Measurements from ENCODE around the gene ARGLU1. TPM values are rescaled to one million over a fixed set of nuclear protein-coding genes. Genes with fewer than 3 reads are reported as not detected.
"Not testable (repeated sequence)": the region's sequence is repeated elsewhere in the genome, so short reads cannot be mapped to it uniquely, and the experiment has no call there.

The ARGLU1 gene
- total RNA-seq: 86.3 and 86.4 TPM in 2 replicates

DNA sequence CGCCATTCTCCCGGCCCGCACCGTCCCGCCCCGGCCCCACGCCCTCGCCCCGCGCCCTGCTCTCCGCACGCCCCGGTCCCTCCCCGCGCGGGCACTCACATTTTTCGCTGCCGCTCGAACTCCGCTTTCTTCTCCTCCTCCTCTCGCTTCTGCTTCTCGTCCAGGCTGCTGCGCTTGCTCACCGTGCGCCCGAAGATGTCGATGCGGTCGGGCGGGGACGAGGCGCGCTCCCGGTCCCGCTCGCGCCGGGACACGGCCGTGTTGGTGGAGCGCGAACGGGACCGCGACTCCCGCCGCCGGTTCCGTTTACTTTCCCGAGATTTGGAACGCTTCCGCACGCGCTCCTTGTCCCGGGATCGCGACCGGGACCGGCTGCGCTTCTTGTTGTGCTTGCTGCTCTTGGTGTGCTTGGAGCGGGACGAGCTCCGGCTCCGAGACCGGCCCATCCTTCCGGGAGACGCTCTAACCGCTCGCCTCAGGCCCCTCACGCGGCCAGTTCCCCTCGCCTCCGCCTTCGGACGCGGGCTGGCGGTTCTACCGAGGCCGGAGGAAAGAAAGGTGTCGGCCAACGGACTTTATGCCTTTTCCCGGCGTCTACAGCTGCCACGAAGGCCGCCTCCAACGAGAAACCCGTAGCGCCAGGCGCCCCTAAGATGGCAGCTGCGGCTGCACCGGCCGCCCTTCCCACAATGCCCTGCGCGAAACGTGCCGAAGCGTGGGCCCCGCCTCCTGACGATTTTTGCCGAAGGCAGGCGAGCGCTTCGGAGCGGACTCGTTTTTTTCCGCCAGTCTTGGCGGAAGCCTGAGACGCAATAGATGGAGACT lies at the start of gene ARGLU1:
TSS of gene ARGLU1 (minus strand) at position 664 of the 825 bp plus-strand sequence. CDS start at position 446, 218 bp downstream.
- intact Hi-C loops (cut with micrococcal nuclease): loop anchor here (1.0 to 5.0 kb wide), 7 partner anchors 15 to 1650 kb away; partner anchors contain the start of genes ABHD13, EFNB2 and LIG4

- intact Hi-C loops (cut with micrococcal nuclease): no loop called here
Observed at GRCh38 chr13:106617561-106617960, 49.6 kb upstream of the ARGLU1 start.

DNA sequence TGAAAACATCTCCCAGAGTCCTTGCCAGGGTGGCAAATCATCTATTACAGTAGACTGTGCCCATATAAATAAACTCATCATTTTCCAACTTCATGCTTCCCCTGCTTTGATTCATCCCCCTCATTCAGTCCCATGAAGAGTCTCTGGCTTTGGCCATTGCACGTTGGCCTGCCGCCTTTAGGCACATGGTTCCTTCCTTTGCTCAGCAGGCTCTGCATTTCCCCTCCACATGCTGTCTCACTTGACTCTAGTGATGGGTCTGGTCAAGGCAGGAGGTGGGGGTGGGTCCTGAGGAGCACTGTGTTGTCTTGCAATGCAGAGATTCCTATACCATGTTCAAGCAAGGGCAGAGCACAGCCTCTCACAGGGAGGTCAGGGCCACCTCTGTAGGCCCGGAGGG lies 48.8 kb upstream of the ARGLU1 start:
- intact Hi-C loops (cut with micrococcal nuclease): no loop called here

- intact Hi-C loops (cut with micrococcal nuclease): no loop called here
Observed at GRCh38 chr13:106614874-106615273, 46.9 kb upstream of the ARGLU1 start.

DNA sequence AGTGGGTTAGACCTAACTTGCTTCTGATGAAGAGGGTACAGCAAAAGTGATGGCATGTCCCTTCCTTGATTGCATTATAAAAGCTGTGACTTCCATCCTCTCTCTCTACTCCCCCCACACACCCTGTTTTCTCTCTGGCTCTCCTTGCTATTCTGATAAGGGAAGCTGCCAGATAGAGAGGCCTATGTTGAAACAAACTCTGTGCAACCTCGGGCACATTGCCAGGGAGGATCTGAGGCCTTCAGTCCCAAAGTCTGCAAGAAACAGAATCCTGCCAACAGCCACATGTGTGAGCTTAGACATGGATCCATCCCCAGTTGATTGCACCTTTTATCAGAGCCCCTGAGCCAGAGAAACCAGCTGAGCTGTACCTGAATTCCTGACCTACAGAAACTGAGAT lies 44.8 kb upstream of the ARGLU1 start:
- intact Hi-C loops (cut with micrococcal nuclease): no loop called here

DNA sequence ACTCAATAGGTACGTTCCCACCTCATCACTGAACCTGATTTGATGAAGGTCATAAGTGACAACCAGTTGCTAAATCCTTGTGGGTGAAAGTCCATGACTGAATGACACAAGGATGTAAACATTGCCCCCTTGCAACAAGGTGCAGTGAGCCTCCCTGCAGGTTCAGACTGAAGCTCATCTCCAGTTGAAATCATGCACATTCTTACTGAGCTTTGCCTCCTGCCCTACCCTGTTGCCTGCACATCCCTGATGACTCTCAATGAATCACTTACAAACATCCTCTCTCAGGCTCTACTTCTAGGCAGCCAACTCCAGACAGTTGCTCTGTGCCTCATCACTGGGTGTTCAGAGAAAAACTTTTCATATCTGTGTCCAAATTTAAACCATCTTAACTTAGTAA lies 42.5 kb upstream of the ARGLU1 start:
- intact Hi-C loops (cut with micrococcal nuclease): no loop called here

DNA sequence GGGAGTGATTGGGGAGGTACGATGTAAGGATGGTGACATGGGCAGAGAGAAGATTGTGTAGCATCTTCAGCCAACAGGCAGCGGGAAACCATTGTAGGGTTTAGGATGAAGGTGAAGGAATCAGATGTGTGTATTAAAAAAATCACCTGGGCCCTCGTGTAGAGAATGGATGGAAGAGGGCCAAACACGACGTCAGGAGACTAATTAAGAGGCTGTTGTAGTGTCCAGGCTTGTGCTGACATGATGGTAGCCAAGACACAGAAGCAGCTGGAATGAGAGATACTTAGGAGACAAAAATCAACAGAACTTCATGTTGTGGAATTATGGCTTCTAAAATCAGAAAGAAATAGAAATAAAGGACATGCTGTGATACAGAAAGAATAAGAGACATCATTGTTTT lies 41.2 kb upstream of the ARGLU1 start:
- intact Hi-C loops (cut with micrococcal nuclease): no loop called here

GRCh38 chr13:106603546-106603945 lies 35.6 kb upstream of the ARGLU1 start:
- intact Hi-C loops (cut with micrococcal nuclease): no loop called here

- intact Hi-C loops (cut with micrococcal nuclease): no loop called here
Observed at GRCh38 chr13:106602178-106602577, 34.2 kb upstream of the ARGLU1 start.

- intact Hi-C loops (cut with micrococcal nuclease): no loop called here
Observed at GRCh38 chr13:106601489-106601888, 33.6 kb upstream of the ARGLU1 start.

DNA sequence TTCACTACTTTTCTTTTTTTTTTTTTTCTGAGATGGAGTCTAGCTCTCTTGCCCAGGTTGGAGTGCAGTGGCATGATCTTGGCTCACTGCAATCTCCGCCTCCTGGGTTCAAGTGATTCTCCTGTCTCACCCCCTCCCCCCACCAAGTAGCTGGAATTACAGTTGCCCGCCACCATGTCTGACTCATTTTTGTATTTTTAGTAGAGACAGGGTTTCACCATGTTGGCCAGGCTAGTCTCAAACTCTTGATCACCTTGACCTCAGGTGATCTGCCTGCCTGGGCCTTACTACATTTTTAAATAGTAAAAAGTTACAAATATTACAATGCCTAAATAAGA lies 32.8 kb upstream of the ARGLU1 start:
- intact Hi-C loops (cut with micrococcal nuclease): not testable (repeated sequence)

DNA sequence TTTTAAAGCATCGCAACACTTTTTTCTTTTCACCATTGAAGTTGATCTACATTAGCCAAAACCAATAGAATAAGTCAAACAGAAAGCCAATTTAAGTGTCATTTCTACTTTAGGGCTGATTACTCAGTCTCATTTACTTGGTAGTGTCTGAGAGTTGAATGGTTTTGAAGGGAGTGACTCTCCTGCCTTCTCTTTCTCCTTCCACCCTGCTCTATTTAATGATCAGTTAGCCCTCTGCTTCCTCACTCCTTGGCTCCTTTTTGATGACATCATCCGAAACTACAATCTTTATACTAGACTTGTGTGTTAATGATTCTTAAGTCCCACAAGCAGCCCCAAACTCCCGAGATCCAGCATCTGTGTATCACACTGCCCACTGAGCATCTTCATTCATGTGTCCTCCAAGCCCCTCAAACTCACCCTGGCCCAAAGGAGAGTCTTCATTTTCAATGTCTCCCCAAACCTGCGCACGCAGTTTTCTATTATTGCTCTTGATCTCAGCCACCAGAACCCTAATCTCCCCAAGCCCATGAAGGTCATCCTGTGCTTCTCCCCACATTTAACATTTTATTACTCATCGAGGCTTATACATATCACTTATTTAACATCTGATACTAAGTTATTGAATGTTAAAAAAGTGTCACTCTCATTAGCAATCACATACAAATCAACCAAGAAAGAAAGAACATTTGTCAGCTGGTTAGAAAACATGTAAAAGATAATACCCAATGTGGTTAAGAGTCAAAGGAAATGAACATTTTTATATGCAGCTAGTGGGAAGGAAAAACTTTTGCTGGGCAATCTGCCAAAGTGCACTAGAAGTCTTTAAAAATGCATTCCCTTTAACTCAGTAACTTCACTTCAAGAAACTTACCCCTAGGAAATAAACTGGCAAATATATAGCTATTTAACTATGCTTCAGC lies 32.2 kb upstream of the ARGLU1 start:
- intact Hi-C loops (cut with micrococcal nuclease): no loop called here

DNA sequence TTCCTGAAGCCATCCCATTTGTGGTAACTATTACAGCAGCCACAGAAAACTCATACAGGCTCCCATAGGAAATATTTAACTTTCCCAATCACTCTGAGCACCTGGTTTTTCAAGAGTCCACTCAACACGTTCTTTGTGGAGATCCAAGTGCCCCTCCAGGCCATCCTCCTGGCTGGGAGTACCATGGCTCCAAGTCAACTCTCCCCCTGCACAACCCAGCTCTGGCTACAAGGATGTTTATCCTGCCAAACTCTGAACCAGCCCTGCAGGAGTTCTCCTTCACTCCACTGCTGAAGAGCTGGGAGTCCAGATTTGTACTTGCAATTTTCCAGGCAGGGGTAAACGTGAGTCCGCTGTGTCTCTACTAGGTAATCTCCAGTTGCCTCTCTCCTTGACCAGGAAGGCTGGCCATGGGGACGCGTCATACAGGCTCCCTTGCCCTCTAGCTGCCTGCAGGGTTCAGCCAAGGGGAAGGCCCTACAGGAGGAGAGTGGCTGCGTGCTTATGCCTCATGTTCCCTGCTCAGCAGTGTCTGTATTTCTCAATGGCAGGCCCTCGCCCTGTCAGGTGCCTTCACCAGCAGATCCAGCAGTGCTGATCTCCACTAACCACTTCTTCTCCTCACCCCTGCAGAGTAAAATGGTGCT lies 29.9 kb upstream of the ARGLU1 start:
- intact Hi-C loops (cut with micrococcal nuclease): no loop called here

DNA sequence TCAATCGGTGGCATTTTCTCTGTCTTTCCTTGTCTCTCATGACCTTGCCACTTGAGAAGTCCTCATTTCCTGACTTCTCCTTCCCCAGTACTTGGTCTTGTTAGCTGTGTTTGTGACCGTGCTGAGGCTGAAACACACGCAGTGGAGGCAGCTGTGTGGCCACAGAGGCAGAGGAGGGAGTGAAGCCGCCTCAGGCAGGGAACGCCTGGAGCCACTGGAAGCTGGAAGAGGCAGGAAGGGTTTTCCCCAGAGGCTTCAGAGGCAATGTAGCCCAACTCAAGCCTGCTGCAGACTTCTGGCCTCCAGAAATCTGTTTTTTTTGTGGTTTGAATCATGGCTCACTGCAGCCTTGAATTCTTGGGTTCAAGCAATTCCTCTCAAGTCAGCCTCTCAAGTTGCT lies 29.2 kb upstream of the ARGLU1 start:
- intact Hi-C loops (cut with micrococcal nuclease): no loop called here

- intact Hi-C loops (cut with micrococcal nuclease): no loop called here
Observed at GRCh38 chr13:106596275-106596937, 28.5 kb upstream of the ARGLU1 start.

- intact Hi-C loops (cut with micrococcal nuclease): no loop called here
Observed at GRCh38 chr13:106595625-106596024, 27.7 kb upstream of the ARGLU1 start.

DNA sequence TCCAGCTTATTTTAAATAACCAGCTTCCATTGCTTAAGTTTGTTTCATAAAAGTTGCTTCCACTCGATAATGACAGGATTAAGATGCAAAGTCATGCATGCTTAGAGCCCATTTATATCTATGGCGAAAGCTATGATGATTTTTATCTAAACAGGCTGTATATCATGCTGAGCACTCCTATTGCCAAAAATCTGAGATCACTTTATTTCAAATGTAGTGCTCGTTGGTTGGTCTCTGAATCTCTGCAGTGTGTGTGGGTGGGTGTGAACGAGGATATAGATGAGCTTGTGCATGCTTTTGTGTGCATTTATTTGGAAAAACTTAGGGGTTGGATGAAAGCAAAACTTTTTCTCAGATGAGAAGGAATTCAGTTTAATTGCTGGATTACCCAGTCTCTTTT lies 27.0 kb upstream of the ARGLU1 start:
- intact Hi-C loops (cut with micrococcal nuclease): no loop called here

DNA sequence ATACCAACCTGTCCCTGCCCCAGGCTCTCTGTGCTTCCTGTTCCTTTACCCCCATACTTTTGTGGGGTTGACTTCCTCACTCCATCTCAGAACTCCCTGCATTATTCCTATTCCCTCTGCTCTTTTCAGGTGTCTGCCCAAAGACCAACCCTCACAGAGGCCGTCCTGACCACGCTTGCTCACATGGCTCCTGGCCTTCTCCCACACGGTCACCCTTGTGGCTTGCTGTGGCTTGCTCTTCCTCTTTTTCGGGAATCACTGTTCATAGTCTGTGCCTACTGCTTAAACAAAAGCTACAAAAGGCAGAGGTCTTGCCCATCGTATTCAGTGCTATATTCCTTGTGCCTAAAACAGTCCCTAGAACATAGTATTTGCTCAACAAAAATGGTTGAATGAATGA lies 25.2 kb upstream of the ARGLU1 start:
- intact Hi-C loops (cut with micrococcal nuclease): no loop called here

DNA sequence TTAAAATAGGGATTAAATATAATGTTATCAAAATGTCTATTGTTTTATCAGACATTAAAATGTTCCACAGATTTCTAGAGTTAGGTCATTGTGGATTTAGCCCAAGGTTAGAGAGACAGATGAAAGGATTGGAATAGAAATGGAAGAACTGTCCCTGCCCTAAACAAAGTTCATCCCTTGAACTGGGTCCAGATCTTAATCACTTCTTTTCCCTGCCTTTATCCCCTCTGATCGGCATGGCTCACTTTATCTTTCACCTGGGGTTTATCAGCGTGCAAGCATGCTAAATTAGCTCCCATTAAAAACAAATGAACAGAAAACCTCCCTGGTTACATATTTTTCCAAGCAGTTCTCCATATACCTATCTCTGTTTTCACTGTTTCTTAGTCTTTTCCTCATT lies 23.4 kb upstream of the ARGLU1 start:
- intact Hi-C loops (cut with micrococcal nuclease): no loop called here

DNA sequence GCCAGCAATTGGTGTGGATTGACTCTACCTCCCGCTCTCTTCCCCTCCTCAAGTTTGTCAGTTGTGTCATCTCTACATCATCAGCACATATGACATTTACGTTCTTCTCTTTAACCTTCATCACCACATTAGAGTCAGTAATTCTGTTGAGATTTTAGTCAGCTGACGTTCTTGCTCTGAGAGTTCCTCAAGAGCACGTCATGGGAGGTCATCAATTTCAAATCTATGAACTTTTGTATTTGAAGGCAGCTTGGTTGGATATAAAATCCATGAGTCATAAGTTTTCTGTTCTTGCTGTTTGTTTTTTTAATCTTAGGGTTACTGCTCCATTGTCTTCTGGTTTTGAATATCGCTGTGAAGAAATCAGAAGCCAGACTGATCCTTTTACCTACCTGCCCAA lies 21.8 kb upstream of the ARGLU1 start:
- intact Hi-C loops (cut with micrococcal nuclease): no loop called here

DNA sequence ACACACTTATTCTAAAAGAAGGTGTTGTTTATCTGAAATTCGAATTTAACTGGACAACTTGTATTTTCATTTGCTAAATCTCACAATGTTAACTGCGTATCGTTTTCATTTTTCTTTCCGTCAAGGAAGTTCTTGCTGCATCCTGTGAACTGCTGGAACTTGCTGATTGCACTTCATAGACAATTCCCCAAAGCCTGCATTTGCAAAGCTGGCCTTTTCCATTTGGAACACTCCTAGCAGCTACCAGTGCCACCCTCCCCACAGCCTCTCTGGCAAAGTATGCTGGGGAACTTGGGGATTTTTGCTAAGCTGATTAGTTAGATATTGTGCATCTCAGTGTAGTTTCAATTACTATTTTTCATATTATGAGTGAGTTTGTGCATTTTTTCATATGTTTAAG lies 20.4 kb upstream of the ARGLU1 start:
- intact Hi-C loops (cut with micrococcal nuclease): no loop called here
